Activated T-helper 1 cell treated with anti-CD3 and anti-CD28 coated beads, Interleukin-2, amount 50 U/mL, for 16 hours (primary cell): Measurements from ENCODE around the gene ASTN2.
"Not testable (repeated sequence)": the region's sequence is repeated elsewhere in the genome, so short reads cannot be mapped to it uniquely, and the experiment has no call there.

Source experiments
- DNase-seq, 2 donors: peaks; one replicate each; pipeline ENCODE4 v3.0.0-alpha.2; 2020; ENCODE audit warnings: low read depth in 1 of 2, low spot score in 1 of 2

The ASTN2 gene

DNA sequence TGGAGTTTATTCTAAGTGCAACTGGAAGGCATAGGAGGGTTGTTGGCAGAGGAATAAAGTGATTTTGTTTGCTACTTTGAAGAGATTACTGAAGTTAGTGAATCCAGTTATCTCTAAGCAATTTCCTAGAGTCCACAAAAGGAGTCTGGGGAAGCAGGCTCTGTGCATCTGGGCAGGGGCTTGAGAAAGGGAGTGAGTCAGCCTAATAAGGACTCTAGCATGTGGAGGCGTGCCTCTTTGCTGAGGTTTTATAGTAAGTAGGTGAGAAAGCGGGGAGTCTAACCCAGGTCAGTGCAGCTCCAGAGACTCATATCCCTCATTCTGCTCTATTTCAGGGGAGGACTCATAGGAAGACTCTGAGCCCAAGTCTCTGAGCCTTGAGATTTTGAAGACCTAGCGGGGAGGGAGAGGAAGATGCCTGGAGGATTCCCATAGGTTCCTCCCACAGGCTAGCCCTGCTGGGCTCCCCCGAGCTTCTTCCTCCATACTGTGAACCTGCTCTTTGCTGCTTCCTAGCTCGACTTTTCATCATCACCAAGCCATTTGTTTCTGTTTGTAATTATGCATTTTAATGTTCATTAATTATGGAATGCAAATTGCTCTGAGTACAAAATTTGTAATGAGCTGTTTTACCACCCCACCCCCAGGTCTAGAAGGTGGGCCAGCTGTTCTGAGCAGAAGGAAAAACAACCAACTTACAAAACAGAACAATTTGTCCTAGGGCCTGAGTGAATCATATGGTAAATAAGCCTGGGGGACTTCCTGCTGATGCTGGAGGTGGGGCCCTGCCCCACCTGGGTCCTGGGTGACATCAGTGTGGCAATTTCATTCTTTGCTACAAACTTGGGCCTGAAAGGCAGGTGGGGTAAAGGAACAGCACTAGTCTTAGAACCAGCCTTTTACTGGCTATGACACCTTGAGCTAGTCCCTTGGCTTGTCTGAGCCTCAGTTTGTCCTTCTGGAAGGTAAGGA lies 577.6 kb downstream of the ASTN2 start:
- DNase-seq = no peak

DNA sequence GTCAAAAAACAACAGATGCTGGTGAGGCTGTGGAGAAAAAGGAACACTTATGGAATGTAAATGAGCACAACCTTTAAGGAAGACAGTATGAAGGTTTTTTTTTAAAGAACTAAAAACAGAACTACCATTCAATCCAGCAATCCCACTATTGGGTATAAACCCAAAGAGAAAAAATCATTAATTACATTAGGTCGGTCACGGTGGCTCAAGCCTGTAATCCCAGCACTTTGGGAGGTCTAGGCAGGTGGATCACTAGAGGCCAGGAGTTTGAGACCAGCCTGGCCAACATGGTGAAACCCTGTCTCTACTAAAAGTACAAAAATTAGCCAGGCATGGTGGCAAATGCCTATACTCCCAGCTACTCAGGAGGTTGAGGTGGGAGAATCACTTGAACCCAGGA lies 584.5 kb downstream of the ASTN2 start:
- not testable (repeated sequence) for DNase-seq

DNA sequence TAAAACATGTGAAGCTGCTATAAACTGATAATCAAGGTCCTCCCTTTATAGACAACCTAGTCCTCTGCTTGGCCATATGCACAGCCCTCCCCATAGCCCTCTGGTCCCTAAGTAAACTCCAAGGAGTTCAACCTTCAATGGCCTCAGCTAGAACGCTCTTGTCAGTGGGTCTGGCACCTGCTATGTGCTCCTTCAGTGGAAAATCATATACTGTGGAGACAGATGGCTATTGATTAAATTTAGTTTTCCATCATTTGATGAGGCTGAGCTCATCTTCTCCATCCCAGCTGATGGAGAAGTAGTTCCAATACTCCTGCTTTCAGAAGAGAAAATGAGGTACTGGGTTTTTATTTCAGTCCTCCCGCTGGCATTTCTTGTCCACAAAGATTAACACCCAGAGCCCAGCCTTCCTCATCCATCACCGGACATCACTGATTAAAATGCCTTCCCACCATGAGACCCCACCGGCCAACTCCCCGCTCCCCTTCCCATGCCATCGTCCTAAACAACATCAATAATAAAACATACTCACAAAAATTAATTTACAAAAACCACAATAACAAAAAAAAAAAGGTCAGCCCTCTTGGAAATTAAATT lies 593.1 kb downstream of the ASTN2 start:
- no peak for DNase-seq

DNA sequence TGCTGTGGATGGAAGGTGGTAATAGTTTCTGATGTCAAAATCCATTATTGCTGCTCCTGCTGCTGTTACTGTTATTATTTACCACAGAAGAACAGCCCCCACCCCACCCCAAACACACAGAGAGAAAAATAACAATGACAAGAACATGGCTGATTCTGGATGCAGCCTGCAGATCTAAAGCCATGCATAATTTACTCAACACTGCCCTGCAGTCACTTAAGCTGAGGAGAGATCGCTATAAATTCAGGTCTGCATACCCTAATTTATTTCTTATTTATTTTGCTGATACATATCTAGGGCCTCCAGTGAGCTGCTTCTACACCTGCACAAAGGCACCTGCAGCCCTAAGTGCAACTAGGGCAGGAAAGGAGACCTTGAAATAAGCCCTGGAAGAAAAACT lies 595.7 kb downstream of the ASTN2 start:
- no peak for DNase-seq

DNA sequence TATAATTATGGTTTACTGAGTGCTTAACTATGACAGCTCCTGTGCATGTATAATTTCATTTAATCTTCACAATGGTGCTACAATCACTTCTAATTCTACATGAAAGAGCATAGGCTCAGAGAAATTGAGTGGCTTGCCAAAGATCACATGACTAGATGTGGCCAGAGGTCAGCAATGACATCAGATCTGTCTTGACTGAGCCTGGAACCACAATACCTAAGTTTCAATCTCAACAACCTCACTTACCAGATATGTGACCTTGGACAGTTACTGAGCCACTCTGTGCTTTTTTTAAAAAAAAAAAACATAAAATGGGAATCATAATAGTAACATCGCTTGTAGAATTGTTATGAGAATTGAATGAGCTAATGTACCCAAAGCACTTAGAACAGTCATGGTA lies 597.1 kb downstream of the ASTN2 start:
- no peak for DNase-seq

DNA sequence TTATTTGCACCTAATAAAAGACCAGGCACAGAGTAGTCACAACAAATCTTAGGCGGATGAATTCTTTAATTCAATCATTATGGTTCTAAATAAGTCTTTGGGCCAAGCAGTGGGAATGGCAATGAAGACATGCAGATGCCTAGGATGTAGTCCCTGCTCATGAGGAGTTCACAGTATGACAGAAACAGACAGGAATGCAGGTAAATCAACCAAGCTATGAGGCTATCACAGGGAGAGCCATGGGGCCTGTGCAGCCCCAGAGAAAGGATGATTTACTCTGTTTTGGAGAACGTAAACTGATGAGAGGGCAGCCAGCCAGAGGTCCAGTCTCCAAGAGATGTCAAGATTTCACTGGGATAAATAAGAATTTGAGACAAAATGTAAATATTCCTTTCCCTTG lies 598.4 kb downstream of the ASTN2 start:
- no peak for DNase-seq

DNA sequence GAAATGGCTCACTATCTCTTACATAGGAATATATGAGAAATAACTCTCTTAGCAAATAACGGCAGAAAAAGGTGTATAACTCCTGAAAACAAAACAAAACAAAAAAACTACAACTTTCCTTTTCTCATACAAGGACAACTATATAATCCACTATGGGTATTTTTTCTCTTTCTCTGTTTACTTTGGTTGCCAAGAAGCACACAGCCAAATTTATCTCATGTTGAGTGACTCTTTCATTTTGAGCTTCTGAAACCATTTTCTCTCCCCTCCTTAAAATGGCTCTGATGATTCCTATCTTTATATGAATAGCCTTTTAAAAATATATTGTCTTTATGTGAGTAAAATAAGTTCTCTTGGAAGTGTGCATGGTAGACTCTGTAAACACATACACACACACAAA lies 599.0 kb downstream of the ASTN2 start:
- no peak for DNase-seq

DNA sequence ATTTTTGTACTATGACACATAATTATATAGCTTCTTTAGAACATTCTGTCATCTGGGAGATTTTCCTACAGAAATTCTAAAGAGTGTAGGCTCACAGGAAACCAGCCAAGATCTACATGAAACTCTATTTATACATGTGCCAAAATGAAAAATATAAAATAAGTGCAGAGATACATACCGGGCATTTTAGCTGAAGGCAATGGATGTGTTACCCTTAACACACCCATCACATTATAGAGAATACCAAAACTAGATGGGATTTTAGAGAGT lies 601.9 kb downstream of the ASTN2 start:
- DNase-seq = no peak

DNA sequence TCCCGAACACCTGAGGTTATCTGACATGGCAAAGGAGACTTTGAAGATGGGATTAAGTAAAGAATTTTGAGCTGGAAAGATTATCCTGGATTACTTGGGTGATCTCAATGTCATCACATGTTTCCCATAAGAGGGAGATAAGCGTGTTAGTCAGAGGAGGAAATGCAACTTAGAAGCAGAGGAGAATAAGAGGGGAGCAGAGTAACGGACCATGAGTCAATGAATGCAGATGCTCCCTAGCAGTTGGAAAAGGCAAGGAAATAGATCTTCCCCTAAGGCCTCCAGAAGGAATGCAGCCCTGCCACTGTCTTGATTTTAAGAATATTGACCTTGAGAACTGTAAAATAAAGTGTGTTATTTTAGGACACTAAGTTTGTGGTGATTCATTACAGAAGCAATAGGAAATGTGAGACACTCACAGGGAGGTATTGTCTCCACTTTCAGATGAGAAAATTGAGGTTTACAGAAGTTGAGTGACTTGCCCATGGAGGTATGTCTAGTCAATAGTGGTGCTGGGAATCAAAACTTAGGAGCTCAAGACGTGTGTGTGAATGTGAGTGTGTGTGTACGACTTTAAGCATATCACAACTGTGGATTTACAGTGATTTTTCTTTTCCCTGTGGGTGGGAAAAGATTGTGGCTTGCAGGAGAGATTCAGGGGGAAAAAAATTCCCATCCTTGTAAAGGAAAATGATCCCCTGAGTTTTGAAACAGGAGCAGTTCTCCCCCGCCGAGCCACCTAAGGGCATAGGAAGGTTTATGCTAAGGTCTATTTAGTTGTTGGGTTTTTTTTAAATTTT lies 602.4 kb downstream of the ASTN2 start:
- no peak for DNase-seq

DNA sequence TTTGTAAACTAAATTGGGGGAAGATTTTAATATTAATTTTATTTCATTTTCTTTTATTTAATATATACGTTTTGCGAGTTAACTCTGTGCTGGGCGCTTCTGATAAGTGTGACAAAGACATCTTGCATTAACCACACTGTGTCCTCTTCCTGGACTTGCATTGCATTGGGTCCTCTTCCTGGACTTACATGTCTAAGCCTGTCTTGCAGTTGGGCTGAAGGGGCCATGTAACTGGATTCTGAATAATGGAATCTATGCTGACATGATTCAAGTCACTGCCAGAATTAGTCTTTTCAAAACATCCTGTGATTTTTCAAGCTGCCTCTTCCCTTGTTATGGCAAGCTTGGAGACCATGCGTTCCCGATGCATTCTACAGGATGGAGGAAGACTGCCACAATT lies 605.2 kb downstream of the ASTN2 start:
- DNase-seq = no peak

DNA sequence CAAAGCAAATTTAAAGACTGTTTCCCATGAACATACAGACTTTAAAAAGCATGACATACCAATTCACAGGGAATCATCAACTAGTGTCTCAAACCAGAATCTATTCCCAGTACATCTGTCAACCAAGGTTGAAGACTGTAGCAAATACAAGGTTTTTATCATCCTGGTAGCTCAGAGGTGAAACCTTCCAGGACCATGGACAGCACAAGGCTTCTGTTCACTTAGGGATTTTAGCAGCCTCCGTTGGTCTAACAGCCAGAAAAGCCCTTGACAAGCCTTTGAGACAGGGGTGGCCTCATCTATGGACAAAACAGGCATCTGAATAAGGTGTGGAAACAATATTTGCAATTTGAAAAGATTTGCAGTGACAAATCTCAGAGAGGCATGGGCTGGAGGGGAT lies 608.8 kb downstream of the ASTN2 start:
- DNase-seq = no peak

DNA sequence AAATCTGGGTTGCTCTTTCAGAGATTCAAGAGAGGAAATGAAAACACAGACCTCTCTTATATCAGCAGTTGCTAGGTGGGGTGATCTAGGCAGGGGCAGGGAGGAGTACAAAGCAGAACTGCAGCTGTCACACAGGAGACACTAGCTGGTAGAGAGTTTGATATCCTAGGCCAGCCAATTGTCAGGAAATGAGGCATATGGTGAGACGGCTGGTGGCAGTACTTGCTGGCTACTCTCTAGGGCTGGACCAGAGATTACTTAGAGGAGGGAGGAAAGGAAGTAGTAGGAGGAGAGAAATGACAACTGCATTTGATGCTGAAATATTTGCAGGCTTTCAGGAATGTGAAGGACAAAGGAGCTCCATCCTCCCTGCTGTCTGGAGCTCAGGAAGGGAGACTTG lies 614.0 kb downstream of the ASTN2 start:
- no peak for DNase-seq

DNA sequence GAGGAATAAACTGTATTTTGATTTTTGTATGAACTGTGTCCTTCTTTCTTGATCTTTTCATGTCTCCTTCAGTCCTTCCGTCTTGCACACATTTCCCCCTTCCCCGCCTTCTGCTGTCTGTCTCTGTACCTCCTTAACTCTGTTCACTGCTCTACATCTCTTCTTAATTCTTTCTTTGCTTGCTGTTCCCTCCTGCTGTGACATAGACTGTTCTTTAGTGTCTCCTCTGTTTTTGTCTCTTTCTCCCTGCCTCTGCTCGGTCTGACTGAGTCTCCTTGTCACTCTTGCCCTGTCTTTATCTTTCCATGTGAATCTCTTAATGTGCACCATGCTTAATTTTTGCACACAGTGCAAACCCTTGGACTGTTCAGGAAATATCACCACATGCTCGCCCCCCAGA lies 614.8 kb downstream of the ASTN2 start:
- DNase-seq = no peak

DNA sequence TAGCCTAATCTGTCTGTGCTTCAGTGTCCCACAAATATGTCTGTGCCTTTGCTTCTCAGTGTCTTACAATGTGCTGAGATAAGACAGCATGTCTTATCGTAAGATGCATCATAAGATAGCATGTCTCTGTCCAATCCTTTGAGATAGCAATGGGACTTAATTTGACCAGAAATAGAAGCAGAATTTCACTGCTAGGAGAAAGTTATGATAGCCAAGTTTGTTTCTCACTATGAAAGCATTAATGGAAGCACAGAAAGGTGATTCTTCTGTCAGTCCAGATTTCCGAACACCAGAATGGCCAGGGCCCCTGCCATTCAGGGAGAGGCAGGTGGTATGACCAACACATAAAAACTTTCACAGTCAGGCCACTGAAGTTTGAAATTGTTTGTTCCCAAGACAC lies 616.3 kb downstream of the ASTN2 start:
- DNase-seq = no peak

DNA sequence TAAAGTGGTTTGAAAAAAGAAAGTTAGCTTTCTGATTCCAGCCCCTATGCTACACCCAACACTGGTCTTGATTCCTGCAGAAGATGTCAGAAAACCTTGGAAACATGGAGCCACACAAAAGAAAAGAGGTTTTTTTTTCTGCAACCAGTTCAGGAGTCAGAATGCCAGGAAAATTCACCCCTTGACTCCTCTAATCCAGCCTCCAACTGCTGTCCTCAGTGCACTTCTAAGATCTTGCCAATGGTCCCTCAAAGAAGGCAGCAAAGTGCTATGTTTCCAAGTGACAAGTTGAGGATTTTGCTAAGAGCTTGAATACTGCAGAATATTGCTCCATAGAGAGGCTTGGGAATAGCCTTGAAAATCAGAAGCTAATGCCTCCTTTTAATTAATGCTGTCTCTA lies 617.6 kb downstream of the ASTN2 start:
- DNase-seq = no peak

DNA sequence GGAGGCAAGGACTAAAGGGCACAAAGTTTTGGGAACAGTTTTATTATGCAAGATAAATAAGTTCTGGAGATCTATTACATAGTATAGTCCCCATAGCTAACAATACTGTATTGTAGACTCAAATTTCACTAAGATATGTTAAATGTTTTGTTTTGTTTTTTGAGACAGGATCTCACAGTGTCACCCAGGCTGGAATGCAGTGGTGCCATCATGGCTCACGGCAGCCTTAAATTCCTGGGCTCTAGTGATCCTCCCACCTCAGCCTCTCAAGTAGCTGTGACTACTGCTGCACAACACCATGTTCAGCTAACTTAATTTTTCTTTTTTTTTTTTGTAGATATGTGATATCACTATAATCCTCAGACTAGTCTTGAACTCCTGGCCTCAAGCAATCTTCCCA lies 618.2 kb downstream of the ASTN2 start:
- no peak for DNase-seq

DNA sequence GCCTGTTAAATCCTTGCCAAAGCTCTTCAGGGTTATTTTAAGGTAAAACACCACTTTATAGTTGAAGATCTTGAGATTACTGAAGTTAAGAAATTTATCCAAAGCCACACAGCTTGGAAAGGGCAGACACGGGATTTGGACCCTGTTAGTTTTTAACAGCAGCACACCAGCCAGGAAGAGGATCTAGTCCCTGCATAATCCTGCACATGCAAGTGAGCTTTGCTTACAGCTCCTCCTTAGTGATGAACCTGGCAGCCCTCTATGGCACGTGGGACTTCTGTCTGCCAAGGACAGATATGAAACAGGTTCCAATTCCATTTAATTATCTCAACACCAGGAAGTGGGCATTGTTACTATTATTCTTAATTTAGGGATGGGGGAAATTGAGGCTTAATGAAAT lies 619.0 kb downstream of the ASTN2 start:
- no peak for DNase-seq

DNA sequence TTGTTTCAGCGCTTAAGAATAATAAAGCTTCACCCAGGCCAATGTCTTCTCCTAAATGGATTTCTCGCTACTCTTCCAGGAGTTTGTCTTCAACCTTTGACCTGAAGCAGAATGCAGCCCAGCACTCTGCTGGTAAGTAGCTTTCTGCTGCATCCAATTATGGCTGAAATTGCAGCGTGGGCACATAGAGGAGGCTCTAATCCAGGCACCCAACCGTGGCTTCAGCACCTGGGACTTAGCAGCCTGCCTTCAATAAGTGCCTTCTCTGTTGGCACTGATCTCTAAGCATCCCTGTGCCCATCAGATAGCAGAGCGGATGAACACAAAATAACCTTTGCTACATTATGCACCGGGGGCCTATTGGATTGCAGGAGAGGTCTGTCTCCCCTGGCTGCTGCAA lies 622.6 kb downstream of the ASTN2 start:
- DNase-seq = no peak

DNA sequence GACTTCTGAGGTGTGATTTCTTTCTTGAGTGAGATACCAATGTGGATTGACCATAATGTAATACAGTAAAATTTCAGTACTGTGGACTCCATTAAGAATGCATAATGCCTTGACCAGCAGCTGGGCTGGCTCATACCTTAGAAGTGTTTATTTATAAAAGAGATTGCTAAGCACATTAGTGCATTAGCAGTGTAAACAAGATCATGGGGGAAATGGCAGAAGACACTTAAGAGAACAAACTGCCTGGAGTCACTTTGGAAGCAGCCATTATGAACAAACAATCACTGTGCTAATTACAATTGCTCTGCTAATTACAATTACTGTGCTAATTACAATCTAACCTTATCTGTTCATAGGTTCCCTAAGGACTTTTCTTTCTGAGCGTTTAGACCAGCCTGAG lies 623.5 kb downstream of the ASTN2 start:
- DNase-seq = no peak

DNA sequence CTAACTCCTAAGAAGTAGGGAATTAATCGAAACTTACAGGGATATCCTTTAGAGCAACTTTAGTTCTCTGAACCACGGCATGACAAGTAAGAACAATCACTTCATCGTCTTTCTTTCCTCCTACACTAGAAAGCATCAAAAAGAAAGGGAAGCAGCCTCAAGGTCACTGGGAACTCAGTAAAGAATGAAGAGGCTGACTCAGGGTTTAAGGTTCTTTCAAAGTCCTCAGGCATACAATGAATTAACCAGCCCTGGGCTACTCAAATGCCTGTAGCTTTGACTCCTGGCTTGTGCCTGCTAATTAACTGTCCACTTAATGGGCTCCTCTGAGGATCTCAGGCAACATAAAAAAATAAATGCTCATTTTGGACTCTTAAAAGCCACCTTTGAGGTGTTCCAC lies 625.8 kb downstream of the ASTN2 start:
- no peak for DNase-seq

DNA sequence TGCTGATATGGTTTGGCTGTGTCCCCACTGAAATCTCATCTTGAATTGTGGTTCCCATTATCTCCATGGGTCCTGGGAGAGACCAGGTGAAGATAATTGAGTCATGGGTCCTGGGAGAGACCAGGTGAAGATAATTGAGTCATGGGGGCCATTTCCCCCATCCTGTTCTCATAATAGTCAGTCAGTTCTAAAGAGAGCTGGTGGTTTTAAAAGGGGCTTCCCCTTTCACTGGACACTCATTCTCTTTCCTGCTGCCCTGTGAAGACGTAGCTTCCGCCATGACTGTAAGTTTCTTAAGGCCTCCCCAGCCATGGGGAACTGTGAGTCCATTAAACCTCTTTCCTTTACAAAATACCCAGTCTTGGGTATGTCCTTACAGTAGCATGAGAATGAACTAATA lies 628.1 kb downstream of the ASTN2 start:
- DNase-seq = no peak

DNA sequence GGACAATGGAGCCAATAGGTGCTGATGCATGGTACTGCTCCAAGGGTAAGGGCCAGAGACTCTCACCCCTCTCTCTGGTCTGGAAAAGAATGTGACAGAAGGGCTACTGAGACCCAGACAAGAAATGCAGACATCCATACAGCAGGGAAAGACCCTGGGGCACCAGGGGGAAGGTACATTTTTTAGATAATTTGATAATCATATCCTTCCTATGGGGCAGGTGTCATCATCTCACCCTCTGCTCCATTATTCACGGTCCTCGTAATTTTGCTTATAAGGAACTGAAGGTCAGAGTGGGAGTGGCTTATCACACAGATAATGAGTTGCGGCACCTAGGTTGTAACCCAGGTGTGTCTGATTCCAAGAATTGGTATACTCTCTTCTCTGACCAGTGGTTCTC lies 637.7 kb downstream of the ASTN2 start:
- no peak for DNase-seq
